HG03575 (cell line): ENCODE measurements around the gene TADA2B.
A peak's percentile ranks its signal among the peaks of the same experiment; 100 is the strongest.

Experiments used
- ATAC-seq: cut with Tn5 transposase; IDR thresholded peaks from one replicate; pipeline ENCODE4 v1.9.1; 2021; ENCODE audit not compliant: unreplicated experiment, insufficient number of reproducible peaks, low FRiP score; ENCODE audit errors: extremely low read depth

TADA2B gene

GRCh38 chr4:7031558-7032449, 11.4 kb upstream of the TADA2B start:
- no peak for ATAC-seq

GRCh38 chr4:7032596-7032995, 10.6 kb upstream of the TADA2B start:
- no peak for ATAC-seq

- ATAC-seq, result no peak
These were observed 8.7 kb upstream of the TADA2B start for GRCh38 chr4:7034262-7035081.

- no peak for ATAC-seq
These were observed 5.7 kb upstream of the TADA2B start for GRCh38 chr4:7037425-7037824.

- ATAC-seq, result no peak
These were observed 2.4 kb upstream of the TADA2B start for GRCh38 chr4:7040765-7041164.

GRCh38 chr4:7041246-7041645, 1.9 kb upstream of the TADA2B start:
- ATAC-seq, result no peak

GRCh38 chr4:7041801-7042502, 1.2 kb upstream of the TADA2B start:
- no peak for ATAC-seq

- peak; percentile 35 for ATAC-seq
These were observed 479 bp upstream of the TADA2B start for GRCh38 chr4:7042503-7043283.

- ATAC-seq, result no peak
These were observed 1.2 kb downstream of the TADA2B start for GRCh38 chr4:7044137-7044930.

GRCh38 chr4:7045553-7045952, 2.4 kb downstream of the TADA2B start:
- ATAC-seq, result no peak

GRCh38 chr4:7045961-7046921, 3.1 kb downstream of the TADA2B start:
- no peak for ATAC-seq

- no peak for ATAC-seq
These were observed 3.8 kb downstream of the TADA2B start for GRCh38 chr4:7046971-7047370.

- no peak for ATAC-seq
These were observed 5.5 kb downstream of the TADA2B start for GRCh38 chr4:7048642-7049041.

- ATAC-seq, result no peak
These were observed 6.1 kb downstream of the TADA2B start for GRCh38 chr4:7049295-7049694.

GRCh38 chr4:7049739-7050138, 6.6 kb downstream of the TADA2B start:
- no peak for ATAC-seq

- no peak for ATAC-seq
These were observed 7.4 kb downstream of the TADA2B start for GRCh38 chr4:7050481-7051143.

- ATAC-seq, result no peak
These were observed 7.9 kb downstream of the TADA2B start for GRCh38 chr4:7051144-7051495.
